NCI-H187 treated with DMSO at 0.1 percent for 48 hours (cell line): ENCODE results near the gene MARK4.

Experiments used
- DNase-seq: peaks from one replicate; lab custom pipeline; 2025; lab: John Stamatoyannopoulos, UW

MARK4 gene

DNA sequence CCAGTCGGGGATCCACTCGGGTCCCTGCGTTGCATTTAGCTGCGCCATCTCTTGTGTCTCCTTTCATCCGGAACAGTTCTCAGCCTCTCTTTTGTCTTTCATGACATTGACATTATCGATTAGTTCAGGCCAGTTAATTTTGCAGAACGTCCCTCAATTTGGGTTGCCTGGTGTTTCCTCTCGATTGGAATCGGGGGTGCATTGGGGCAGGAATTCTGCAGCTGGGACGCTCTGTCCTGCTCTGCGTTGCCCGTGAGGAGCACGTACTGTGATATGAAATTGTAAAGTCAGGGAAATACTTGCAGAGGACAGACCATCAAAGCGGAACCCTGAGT, 22.4 kb downstream of the MARK4 start:
- no peak for DNase-seq

DNA sequence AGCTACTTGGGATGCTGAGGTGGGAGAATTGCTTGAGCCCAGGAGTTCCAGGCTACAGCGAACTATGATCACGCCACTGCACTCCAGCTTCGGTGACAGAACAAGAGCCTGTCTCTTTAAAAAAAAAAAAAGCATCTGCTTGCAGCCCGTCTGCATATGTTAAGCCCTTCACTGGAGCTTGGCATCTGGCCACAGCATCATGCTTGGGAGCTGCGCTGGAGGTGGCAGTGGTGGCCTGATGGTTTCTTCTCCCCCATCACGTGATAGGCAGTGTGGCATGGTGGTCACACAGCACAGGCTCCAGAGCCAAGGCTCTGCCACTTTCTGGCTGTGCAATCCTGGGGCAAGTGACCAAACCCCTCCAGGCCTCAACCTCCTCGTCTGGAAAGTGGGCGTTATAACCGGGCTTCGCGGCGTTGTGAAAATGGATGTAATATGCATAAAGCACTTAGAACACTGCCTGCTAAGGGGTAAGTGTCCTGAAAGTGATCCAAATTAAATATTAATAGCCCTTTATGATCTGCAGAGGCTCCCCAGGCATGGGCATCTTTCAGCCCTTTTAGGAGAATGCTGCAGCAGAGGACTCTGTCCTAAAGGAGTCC, 24.4 kb downstream of the MARK4 start:
- peak; percentile 37 for DNase-seq

DNA sequence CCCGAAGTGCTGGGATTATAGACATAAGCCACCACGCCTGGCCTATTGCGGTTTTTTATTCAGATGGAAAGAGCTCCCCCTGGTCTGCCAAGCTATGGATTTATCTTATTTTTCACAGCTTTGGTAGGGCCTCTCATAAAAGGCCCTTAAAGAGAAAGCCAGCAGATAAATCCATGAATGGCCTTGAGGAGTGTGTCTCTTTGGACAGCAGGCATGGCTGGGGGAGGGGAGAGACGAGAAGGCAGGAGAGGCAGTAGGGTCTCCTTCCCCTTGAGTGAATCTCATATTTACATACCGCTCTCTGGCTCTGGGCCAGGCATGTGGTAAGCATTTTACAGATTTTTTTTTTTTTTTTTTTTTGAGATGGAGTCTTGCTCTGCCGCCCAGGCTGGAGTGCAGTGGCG, 25.2 kb downstream of the MARK4 start:
- DNase-seq: peak; percentile 88

DNA sequence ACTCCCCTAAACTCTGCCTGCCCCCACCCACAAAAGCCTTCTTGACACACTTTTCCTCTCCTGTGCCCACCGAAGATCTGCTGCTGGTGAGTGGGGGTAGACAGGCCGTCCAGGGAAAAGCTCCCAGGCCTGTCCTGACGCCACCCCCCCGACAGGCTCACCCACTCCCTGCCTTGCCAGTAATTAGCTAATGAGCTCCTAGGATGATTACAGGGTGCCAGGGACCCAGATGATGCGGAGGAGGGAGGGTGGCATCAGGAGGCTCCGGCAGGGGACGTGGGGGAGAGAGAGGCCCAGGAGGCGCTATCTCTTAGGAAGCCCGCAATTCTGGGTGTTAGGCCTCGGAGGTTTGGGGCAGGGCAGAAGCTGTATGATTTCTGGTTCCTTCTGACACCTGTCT, 27.0 kb downstream of the MARK4 start:
- DNase-seq: no peak

DNA sequence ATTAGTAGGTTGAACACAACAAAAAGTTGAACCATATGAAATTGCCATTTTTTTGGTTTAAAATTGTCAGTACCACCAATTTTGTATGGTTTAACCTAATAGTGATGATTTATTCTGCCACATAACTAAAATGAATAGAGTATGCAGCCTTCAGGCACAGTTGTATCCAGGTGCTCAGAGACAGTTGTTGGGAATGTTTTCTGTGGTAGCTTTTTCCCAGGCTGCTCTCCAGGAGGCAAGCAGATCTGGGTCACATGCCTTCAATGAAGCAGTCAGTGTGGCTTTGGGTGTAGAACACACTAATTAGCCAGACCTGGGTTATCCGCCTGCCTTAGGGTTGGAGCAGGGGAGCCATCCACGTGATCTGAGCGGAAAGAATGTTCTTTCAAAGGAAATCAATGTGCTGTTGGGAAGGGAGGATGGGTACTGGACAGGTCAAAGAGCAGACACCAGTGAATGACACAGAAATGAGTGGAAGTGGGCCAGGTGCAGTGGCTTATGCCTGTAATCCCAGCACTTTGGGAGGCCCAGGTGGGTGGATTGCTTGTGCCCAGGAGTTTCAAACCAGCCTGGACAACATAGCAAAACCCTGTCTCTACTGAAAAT, 28.6 kb downstream of the MARK4 start:
- DNase-seq: no peak

DNA sequence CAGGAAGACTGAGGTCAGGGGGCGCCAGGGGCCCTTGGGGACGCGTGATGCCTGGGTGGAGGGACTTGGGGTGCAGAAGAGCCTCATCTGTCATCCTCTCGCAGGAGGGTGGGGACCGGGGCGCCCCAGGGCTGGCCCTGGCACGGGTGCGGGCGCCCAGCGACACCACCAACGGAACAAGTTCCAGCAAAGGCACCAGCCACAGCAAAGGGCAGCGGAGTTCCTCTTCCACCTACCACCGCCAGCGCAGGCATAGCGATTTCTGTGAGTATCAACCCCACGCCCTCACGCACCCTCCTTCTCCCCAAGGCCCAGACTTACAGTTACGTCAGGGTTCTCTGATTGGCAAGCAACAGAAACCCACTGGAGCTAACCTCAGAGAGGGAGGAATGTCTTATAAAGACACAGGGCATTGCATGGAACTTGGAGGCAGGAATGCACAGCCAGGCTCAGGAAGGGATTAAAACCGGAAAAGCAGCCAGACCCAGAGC, 29.4 kb downstream of the MARK4 start:
- DNase-seq: no peak

DNA sequence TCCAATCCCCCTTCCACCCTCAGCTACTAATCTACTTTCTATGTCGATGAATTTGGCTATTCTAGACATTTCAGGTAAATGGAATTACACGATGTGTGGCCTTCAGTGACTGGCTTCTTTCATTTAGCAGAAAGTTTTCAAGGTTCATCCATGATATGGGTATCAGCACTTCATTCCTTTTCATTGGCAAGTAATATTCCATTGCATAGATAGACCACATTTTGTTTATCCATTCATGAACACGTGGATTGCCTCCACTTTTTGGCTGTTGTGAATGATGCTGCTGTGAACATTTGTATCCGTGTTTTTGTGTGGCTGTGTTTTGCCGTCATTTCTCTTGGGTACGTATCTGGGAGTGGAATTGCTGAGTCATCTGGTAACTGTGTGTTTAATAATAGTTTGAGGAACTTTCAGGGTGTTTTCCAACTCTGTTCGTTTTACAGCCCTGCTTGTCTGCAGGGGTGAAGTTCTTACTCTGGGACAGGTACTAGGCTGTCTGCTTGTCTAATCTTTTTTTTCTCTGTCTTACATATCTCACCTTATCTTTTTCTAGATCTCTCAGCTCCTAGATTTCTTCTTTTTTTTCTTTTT, 32.5 kb downstream of the MARK4 start:
- no peak for DNase-seq

DNA sequence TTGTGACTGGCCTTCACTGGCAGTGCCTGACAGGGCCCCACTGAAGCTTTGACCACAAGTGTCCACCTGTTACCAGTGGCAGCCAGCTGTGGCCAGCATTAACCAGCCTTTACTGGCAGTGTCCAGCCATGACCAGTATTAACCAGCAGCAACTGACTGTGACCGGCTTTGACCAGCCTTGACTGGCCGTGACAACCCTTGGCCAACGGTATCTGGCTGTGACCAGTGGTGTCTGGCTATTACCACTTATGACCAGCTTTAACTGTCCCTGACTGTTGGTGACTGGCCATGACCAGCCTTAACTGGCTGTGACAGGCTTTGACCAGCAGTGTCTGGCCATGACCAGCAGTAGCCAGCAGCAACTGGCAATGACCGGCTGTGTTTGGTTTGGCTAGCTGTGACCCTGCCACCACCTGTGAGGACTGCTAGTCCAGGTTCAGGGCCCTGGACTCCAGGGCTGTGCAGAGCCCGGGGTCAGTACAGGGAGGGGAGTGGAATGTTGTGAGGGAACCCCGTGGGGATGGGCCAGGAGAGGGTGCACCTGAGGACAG, 39.4 kb downstream of the MARK4 start:
- no peak for DNase-seq

DNA sequence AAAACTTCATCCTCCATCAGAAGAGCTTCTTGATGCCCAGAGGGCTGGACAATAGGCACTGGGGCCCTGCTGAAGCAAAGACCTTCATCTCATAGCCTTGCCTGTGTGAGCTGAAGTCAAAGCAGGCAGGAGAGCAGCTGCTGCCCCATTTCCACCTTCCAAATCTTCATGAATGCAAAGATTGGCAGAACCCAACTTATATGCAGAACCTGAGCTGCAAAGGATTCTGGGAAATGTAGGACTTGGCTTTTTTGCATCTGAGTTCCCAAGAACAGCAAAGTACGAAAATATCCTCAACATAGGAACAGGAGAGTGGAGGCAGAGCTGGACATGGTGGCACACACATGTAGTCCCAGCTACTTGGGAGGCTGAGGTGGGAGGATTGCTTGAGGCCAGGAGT, 40.8 kb downstream of the MARK4 start:
- no peak for DNase-seq

DNA sequence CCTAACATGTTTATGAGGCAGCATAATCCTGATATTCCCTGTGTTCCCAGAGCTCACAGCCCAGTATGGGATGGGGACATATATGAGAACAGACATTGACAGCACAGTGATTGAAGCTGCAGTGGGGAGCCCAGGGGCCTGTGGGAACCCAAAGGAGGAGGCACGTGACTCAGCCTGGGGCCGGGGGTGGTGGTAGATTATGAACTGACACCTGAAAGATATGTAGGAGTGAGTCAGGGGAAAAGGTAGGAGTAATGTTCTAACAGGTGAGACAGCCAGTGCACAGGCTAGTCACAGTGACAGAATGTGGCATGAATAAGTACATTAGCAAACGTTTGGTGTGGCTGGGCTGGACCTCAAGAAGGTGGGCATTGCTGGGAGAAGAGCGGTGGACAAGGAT, 42.6 kb downstream of the MARK4 start:
- DNase-seq: no peak

DNA sequence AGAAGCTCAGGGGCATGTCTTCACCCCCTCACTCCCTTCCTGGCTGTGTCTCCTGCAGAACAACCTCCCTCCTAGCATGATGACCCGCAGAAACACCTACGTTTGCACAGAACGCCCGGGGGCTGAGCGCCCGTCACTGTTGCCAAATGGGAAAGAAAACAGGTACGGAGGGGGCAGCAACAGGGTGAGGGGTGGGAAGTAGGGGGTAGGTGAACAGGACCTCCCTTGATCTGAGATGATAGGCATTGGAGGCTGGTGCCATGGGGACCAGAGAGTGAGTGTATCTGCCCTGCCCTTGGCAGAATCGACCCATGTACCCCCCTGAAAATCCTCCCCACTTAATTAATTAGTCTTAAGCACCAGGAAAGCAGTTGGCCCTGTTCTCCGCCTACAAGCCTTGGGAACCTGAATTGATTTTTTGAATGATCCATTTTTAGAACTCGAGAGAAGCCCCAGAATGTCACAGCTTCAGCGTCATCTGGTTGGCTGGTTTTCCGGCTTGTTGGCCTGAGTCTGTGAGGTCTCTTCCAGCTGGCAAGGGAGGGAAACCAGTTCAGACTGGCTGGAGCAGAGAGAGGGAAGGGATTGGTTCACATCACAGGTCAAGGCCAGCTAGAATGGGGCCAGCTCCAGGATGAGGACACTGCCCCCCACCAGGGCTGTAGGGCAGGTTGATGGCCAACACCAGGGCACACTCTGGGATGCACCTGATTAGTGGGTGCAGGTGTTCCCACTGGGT, 43.4 kb downstream of the MARK4 start:
- no peak for DNase-seq

DNA sequence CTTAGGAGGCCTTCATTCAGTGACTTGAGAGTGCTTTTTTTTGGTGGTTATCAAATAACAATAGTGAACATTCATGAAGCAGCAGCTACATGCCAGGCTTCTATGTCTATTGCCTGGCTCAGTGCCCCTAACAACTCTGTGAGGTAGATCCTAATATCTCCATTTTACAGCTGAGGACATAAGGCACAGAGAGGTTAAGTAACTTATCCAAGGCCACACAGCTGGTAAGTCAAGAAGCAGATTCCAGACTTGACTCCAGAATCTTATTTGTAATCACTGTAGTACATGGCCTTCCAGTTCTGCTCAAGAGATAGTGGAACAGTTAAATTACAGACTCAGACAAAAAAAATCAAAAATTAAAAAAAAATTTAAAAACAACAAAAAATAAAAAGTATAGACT, 44.8 kb downstream of the MARK4 start:
- DNase-seq: no peak

DNA sequence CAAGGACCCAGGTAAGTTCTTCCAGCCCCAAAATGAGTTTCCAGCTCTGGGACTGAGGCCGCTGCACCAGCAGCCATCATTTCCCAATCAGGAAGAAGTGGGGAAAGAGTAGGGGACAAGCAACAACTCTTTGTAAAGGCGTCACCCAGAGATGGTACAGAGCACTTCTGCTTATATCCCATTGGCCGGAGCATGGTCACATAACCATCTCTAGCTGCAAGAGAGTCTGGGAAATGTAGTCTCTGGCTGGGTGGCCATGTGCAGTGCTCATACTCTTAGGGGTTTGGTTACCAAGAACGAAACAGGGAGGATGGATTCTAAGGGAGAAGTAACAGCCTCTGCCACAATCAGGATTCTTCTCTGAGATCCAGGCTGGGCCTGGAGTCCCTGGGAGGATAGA, 45.3 kb downstream of the MARK4 start:
- no peak for DNase-seq

DNA sequence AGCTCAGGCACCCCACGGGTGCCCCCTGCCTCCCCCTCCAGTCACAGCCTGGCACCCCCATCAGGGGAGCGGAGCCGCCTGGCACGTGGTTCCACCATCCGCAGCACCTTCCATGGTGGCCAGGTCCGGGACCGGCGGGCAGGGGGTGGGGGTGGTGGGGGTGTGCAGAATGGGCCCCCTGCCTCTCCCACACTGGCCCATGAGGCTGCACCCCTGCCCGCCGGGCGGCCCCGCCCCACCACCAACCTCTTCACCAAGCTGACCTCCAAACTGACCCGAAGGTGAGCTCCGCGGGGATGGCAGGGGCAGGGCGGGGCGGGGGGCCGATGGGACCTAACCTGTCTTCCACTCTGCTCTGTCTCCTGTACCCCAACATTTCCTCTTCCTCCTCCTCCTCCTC, 46.6 kb downstream of the MARK4 start:
- DNase-seq: no peak

DNA sequence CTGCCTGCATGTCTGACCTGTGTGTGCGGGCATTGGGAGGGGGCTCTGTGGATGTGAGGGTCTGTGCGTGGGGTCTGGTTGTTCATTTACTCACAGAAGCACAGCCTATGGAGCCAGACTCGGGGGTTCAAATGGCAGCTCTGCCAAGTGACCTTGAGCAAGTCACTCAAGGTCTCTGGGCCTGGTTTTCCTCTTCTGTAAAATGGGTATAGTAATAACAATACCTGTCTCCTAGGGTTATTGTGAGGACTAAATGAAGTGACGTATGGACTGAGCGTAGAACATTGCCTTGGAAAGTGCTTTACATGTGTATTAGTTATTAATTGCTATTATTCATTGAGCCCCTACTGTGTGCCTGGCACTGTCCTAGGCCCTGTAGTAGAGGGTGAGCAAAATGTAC, 47.2 kb downstream of the MARK4 start:
- DNase-seq: no peak

DNA sequence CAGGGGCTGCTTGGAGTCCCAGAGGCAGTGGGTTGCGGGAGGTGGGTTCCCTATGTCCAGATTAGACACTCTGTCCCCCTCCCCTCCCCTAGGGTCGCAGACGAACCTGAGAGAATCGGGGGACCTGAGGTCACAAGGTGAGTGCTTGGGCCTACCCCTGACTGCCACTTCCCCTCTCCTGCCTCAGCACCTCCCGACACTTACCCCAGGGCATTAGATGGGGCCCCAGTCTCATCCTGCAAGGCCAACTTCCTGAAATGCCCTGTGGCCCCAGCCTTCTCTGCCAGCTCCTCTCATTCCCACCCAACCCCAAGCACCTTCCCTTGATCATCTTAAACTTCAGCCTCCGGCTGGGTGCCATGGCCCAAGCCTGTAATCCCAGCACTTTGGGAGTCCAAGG, 48.6 kb downstream of the MARK4 start:
- DNase-seq: no peak

DNA sequence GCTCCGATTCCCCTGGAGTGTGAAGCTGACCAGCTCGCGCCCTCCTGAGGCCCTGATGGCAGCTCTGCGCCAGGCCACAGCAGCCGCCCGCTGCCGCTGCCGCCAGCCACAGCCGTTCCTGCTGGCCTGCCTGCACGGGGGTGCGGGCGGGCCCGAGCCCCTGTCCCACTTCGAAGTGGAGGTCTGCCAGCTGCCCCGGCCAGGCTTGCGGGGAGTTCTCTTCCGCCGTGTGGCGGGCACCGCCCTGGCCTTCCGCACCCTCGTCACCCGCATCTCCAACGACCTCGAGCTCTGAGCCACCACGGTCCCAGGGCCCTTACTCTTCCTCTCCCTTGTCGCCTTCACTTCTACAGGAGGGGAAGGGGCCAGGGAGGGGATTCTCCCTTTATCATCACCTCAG, 51.3 kb downstream of the MARK4 start:
- DNase-seq: no peak

DNA sequence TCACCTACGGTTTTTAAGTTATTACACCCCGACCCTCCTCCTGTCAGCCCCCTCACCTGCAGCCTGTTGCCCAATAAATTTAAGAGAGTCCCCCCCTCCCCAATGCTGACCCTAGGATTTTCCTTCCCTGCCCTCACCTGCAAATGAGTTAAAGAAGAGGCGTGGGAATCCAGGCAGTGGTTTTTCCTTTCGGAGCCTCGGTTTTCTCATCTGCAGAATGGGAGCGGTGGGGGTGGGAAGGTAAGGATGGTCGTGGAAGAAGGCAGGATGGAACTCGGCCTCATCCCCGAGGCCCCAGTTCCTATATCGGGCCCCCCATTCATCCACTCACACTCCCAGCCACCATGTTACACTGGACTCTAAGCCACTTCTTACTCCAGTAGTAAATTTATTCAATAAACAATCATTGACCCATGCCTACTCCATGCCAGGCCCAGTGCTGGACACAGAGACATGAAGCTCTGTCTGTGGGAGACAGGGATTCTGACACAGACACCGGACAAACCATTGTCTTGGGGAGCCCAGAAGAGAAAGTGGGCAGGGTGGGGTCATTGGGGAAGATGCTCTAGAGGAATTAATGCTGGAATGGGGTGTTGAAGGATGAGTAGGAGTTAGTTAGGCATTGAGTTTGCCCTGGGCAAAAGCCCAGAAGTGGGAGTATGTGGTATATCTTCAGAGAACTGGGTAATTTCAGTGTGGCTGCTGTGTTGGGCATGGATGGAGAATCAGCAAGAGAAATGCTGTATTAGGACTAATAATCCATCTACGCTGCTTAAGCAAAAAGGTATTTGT, 52.4 kb downstream of the MARK4 start:
- no peak for DNase-seq

DNA sequence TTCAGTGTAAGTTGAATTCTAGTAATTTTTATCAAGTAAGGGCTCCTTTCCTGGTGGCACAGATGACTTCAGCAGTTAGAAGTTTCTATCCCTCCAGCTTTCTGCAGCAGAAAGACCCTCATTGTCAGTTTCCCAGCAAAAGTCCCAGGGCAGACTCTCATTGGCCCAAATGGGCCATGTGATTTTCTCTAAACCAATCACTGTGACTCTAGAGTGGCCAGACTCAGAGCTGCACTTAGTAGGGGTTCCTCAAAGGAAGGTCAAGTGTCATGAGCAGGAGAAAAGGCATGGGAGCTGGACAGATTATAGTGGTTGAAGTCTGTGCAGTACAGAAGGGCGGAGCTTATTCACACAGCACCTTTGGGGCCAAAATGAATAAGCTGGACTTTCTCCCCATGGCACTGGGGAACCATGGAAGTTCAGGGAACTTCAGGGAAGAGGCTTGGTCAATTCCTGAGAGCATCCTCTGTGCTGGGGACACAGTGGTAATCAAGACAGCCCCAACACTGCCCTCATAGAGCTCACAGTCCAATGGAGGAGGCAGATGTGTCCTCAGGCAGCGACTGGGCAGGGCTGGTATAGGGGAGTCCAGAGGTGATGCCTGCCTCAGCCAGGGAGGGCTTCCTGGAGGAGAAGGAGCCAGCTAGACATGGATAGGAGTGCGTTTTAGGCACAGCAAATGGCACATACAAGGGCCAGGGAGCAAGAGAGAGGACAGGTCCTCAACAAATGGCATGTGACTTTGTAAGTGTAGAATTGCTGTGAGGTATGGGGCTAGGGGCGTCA, 53.3 kb downstream of the MARK4 start:
- DNase-seq: no peak

DNA sequence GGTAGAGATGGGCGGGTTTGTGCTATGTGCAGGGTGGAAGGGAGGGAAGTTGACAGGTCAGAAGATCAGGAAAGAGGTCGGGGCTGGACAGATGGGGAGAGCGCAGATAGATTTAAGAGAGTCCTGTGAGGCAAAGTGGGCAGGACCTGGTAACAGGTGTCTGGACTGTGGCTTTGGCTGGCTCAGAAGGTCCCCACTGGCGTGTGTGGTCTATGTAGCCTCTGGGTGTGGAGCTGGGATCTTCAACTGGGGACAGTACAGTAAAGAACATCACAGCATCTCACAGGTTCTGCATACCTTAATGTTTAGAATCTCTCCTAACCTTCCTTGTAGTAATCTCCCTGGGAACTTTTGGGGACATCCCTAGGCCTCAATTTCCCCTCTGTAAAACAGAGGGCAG, 53.9 kb downstream of the MARK4 start:
- no peak for DNase-seq

DNA sequence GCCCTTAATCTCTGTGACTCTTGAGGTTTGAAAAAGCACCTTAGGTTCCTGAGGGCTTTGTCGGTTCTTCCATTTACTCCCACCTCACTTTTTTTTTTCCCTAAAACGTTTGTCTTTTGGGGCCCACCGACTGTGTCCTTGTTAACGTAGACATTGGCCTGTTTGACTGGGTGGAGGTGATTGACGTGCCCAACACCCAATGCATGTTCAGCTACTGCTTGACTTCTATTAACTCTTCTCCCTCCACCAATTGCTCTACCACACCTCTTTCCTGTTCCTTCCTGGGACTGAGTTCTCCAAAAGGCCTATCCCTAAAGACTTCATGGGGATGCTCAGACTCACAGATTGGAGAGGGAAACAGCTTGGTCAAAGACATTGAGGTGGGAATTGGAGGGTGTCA, 54.4 kb downstream of the MARK4 start:
- no peak for DNase-seq
